VCaP (cell line): ENCODE results near the gene ALOX15.
"Not testable (repeated sequence)": the region's sequence is repeated elsewhere in the genome, so short reads cannot be mapped to it uniquely, and the experiment has no call there.

Experiments used
- H3K27ac ChIP-seq: fragments of 450-650 bp; 2 replicates; pipeline ENCODE4 v1.5.1; 2017
- CTCF ChIP-seq: fragments of 450-650 bp; conservative IDR thresholded peaks from 2 replicates; pipeline ENCODE4 v1.5.1; 2017; ENCODE audit warnings: mild to moderate bottlenecking, moderate library complexity

The ALOX15 gene

GRCh38 chr17:4665027-4665426, 23.5 kb upstream of the ALOX15 start:
- TF ChIP-seq CTCF, result no peak
- no peak overlapping the region for H3K27ac ChIP-seq

- no peak for TF ChIP-seq CTCF
- no peak overlapping the region for H3K27ac ChIP-seq
Measured at GRCh38 chr17:4664230-4664629, 22.8 kb upstream of the ALOX15 start.

GRCh38 chr17:4663711-4664110, 22.2 kb upstream of the ALOX15 start:
- no peak overlapping the region for H3K27ac ChIP-seq
- TF ChIP-seq CTCF, result no peak

- TF ChIP-seq CTCF, result no peak
Measured at GRCh38 chr17:4658478-4659305, 17.2 kb upstream of the ALOX15 start.

GRCh38 chr17:4657678-4658077, 16.2 kb upstream of the ALOX15 start:
- TF ChIP-seq CTCF, result no peak
- H3K27ac ChIP-seq, result no peak overlapping the region

More at GRCh38 chr17:4658478-4659305, 17.2 kb upstream of the ALOX15 start:
- H3K27ac ChIP-seq, result no peak overlapping the region

GRCh38 chr17:4655933-4656332, 14.5 kb upstream of the ALOX15 start:
- H3K27ac ChIP-seq, result not testable (repeated sequence)

GRCh38 chr17:4652997-4653396, 11.5 kb upstream of the ALOX15 start:
- no peak for TF ChIP-seq CTCF
- no peak overlapping the region for H3K27ac ChIP-seq

GRCh38 chr17:4648741-4649140, 7.3 kb upstream of the ALOX15 start:
- H3K27ac ChIP-seq, result no peak overlapping the region
- TF ChIP-seq CTCF, result no peak
